GM10248 (cell line): ENCODE measurements around the gene METTL25.

Source experiments
- CTCF ChIA-PET: fragments of 300-600 bp; sonication (Branson Sonifier 250); formaldehyde crosslinking; extraction: SDS; loops from one replicate; lab custom pipeline; 2021; ENCODE audit warnings: antibody characterized with exemption; lab: Yijun Ruan, JAX
- POLR2A ChIA-PET: fragments of 350-650 bp; sonication (Branson Sonifier 250); formaldehyde crosslinking; extraction: SDS; loops from one replicate; lab custom pipeline; 2020; ENCODE audit warnings: antibody characterized with exemption; lab: Yijun Ruan, JAX
- DNase-seq: peaks from one replicate; pipeline ENCODE4 v3.0.0; 2012; ENCODE audit errors: extremely low spot score
- TF ChIP-seq, protein P1 (sequence below): IDR thresholded peaks from 2 replicates; pipeline ENCODE4 v1.5.1; 2012; ENCODE audit warnings: mild to moderate bottlenecking, low read depth; ENCODE audit errors: extremely low read depth, missing control alignments, control extremely low read depth

Gene METTL25

GRCh38 chr12:82517027-82517426, 158.7 kb downstream of the METTL25 start:
- DNase-seq: peak; percentile 6
- TF ChIP-seq, protein P1, sequence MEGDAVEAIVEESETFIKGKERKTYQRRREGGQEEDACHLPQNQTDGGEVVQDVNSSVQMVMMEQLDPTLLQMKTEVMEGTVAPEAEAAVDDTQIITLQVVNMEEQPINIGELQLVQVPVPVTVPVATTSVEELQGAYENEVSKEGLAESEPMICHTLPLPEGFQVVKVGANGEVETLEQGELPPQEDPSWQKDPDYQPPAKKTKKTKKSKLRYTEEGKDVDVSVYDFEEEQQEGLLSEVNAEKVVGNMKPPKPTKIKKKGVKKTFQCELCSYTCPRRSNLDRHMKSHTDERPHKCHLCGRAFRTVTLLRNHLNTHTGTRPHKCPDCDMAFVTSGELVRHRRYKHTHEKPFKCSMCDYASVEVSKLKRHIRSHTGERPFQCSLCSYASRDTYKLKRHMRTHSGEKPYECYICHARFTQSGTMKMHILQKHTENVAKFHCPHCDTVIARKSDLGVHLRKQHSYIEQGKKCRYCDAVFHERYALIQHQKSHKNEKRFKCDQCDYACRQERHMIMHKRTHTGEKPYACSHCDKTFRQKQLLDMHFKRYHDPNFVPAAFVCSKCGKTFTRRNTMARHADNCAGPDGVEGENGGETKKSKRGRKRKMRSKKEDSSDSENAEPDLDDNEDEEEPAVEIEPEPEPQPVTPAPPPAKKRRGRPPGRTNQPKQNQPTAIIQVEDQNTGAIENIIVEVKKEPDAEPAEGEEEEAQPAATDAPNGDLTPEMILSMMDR: peak; percentile 52
- ChIA-PET POLR2A (no interaction called here), CTCF (interaction anchor here (1.0 to 1.6 kb wide), 5 partner anchors 9 to 873 kb away, joined by 3 to 7 read pairs (median 4); no protein-coding TSS in a partner anchor)

DNA sequence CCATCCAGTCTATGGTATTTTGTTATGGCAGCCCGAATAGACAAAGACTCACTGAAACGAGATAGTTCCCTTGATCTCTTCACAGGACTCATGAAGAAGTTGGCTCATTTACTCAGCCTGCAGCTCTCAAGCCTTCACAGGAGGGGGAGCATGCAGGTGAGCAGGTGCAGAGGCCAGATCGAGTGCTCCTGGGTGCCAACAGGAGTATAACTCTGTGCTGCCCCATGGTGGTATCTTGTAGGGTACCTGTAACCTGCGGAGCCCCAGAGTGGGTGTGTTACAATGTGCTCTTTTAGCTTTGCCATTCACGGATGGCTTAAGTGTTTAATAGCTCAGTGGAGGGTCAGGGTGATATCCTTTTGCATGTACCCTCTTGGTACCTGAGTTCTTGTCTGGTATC, 159.5 kb downstream of the METTL25 start:
- TF ChIP-seq, protein P1: no peak
- DNase-seq: no peak
- POLR2A ChIA-PET: no interaction called here
- CTCF ChIA-PET: interaction anchor here (1.1 to 1.5 kb wide), 2 partner anchors 11 to 45 kb away, joined by 4 to 6 read pairs; no protein-coding TSS in a partner anchor

GRCh38 chr12:82519510-82519909, 161.2 kb downstream of the METTL25 start:
- TF ChIP-seq, protein P1: no peak
- ChIA-PET CTCF (interaction anchor here (0.9 to 1.8 kb wide), 5 partner anchors 8 to 185 kb away, joined by 3 to 4 read pairs (median 4); no protein-coding TSS in a partner anchor), POLR2A (no interaction called here)
- DNase-seq: no peak

DNA sequence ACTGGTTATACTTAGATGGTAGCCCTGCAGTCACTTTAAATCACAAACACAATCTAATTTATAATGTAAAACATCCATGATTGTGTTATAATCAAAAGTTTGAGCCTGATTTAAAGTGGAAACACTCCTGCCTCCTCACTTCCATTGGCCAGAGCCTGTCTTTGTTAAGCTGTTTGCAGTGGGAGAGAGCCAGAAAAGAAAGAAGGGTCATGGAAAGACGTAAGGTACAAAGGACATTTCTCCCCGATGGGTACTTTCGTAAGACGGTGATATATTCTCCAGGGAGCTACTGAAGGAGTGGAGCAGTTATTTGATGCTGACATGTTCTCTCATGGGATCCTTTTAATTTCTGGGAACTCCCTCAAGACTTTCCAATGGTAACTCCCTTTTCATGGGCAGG, 164.0 kb downstream of the METTL25 start:
- CTCF ChIA-PET: interaction anchor here (0.9 to 3.1 kb wide), 4 partner anchors 9 to 1981 kb away, joined by 3 to 11 read pairs (median 3); no protein-coding TSS in a partner anchor
- no peak for DNase-seq
- TF ChIP-seq, protein P1: no peak
- POLR2A ChIA-PET: interaction anchor here (0.7 kb wide), 1 partner anchor 29 kb away, joined by 3 read pairs; no protein-coding TSS in a partner anchor

- ChIA-PET CTCF (interaction anchor here (0.9 to 3.1 kb wide), 5 partner anchors 9 to 1981 kb away, joined by 3 to 11 read pairs (median 3); no protein-coding TSS in a partner anchor), POLR2A (no interaction called here)
- TF ChIP-seq, protein P1: no peak
- no peak for DNase-seq
Measured at GRCh38 chr12:82522762-82523161, 164.4 kb downstream of the METTL25 start.

DNA sequence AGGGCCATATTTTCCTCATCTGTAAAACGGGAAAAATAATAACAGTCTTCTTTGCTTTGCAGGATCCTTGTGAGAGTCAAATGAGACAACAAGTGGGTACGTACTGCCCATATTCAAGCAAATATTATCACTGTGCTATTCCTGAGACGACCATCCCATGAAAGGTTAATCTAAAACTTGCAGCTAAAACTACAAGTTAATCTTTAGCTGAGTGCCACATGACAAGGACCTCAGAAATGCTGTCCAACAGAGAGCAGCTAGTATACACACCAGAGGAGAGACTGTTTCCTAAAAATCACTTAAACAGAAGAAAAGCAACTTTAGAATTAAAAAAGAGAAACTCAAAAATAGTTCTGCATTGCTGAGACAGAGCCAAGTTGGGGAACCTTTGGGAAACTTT, 165.7 kb downstream of the METTL25 start:
- POLR2A ChIA-PET: no interaction called here
- CTCF ChIA-PET: interaction anchor here (0.9 to 3.1 kb wide), 5 partner anchors 25 to 1979 kb away, joined by 3 to 11 read pairs (median 4); partner anchors contain the start of gene TMTC2
- TF ChIP-seq, protein P1: no peak
- DNase-seq: no peak
